HepG2 (cell line): ENCODE data around the gene FRMD4A. TPM values are rescaled to one million over a fixed set of nuclear protein-coding genes. Genes with fewer than 3 reads are reported as not detected.
"Not testable (repeated sequence)": the region's sequence is repeated elsewhere in the genome, so short reads cannot be mapped to it uniquely, and the experiment has no call there.

Experiments used
- ATAC-seq: fragments of 200-7000 bp; cut with Tn5 transposase; 3 replicates; pipeline ENCODE4 v1.9.1; 2020; ENCODE audit warnings: mild to moderate bottlenecking, moderate library complexity
- BruUV-seq: library from RNA; stranded (reverse); fragments of 400-500 nt; replicated peaks from 2 replicates; lab custom pipeline; 2021; lab: Mats Ljungman, UMichigan
- CTCF ChIA-PET: fragments of 300-600 bp; formaldehyde crosslinking; extraction: SDS; loops from one replicate; lab custom pipeline; 2021; ENCODE audit warnings: low total read pairs, inconsistent platforms, low intra/inter-chr PET ratio; lab: Yijun Ruan, JAX
- POLR2A ChIA-PET: fragments of 350-600 bp; sonication (Branson Sonifier 250); formaldehyde crosslinking; loops from one replicate; lab custom pipeline; 2020; ENCODE audit warnings: antibody characterized with exemption, inconsistent platforms; lab: Yijun Ruan, JAX
- DNase-seq: peaks from one replicate; pipeline ENCODE4 v3.0.0-alpha.2; 2015; ENCODE audit warnings: low spot score
- FAIRE-seq: peaks from 3 replicates; lab custom pipeline; 2011; peaks lifted over from hg19 to GRCh38; lab: Jason Lieb, UNC
- H2AFZ ChIP-seq: one replicate; pipeline ENCODE4 v1.6.1; 2011; ENCODE audit warnings: low read length, inconsistent platforms
- H3K27ac ChIP-seq: fragments of 300-600 bp; 3 replicates; pipeline ENCODE4 v1.8.0; 2011; ENCODE audit warnings: mixed run types, mild to moderate bottlenecking, mixed read lengths, low read length, inconsistent platforms; ENCODE audit not compliant: insufficient read depth; ENCODE audit errors: extremely low read length
- H3K27me3 ChIP-seq, 2 experiments: fragments of 200-600 bp in 1 of 2; 2 replicates in 1 of 2; 3 replicates in 1 of 2; pipeline versions ENCODE4 v1.6.0 to v1.8.0; 2011; ENCODE audit warnings: low read length in 2 of 2, mild to moderate bottlenecking in 2 of 2, moderate library complexity in 2 of 2, inconsistent platforms in 1 of 2; ENCODE audit not compliant: insufficient read depth in 2 of 2, control insufficient read depth in 1 of 2
- H3K36me3 ChIP-seq, 2 experiments: fragments of 200-600 bp in 1 of 2; replicated peaks in 1 of 2; 2 replicates in 1 of 2; 3 replicates in 1 of 2; pipeline versions ENCODE4 v1.5.1 to v1.8.0; 2011; ENCODE audit warnings: low read length in 2 of 2, inconsistent platforms in 1 of 2; ENCODE audit not compliant: insufficient read depth in 2 of 2, control insufficient read depth in 1 of 2
- H3K4me1 ChIP-seq: 2 replicates; pipeline ENCODE4 v1.5.1; 2012; ENCODE audit warnings: low read length, inconsistent platforms; ENCODE audit not compliant: insufficient read depth
- H3K4me2 ChIP-seq: 2 replicates; pipeline ENCODE4 v1.6.0; 2011; ENCODE audit warnings: low read depth, low read length, inconsistent platforms
- H3K4me3 ChIP-seq, 3 experiments: fragments of 200-600 bp in 1 of 3; sonication (generic), shearing (Covaris generic) in 1 of 3; replicated peaks in 1 of 3; 2 replicates each; pipeline ENCODE4 v1.5.1; 2011 to 2016; ENCODE audit warnings: low read length in 3 of 3, inconsistent platforms in 2 of 3, low read depth in 2 of 3, mild to moderate bottlenecking in 2 of 3, control low read depth in 1 of 3, mixed read lengths in 1 of 3; ENCODE audit not compliant: insufficient read depth in 1 of 3
- H3K79me2 ChIP-seq: one replicate; pipeline ENCODE4 v1.6.1; 2011; ENCODE audit warnings: low read length, inconsistent platforms; ENCODE audit not compliant: insufficient read depth
- H3K9ac ChIP-seq: 2 replicates; pipeline ENCODE4 v1.6.0; 2011; ENCODE audit warnings: mild to moderate bottlenecking, low read depth, low read length, inconsistent platforms; ENCODE audit not compliant: insufficient read depth
- H3K9me3 ChIP-seq: 2 replicates; pipeline ENCODE4 v1.5.1; 2012; ENCODE audit warnings: mild to moderate bottlenecking, low read length
- H4K20me1 ChIP-seq: 2 replicates; pipeline ENCODE4 v1.6.0; 2011; ENCODE audit warnings: inconsistent platforms, mild to moderate bottlenecking, low read length, moderate library complexity; ENCODE audit not compliant: insufficient read depth
- NFYC ChIP-seq: IDR thresholded peaks from 2 replicates; pipeline ENCODE4 v1.6.1; 2016; ENCODE audit warnings: missing genetic modification reagents, missing compliant biosample characterization
- WGBS: methylation state at CpG from one replicate; pipeline ENCODE4 v1.1.6; 2017; ENCODE audit warnings: low lambda C conversion rate; 5-methylcytosine and 5-hydroxymethylcytosine counted together
- in situ Hi-C: cut with HindIII; loops from 2 replicates; pipeline ENCODE4 v1.10.0; 2017; ENCODE audit warnings: low pct_unique_long_range_greater_than_20kb; ENCODE audit not compliant: extremely low pct_ligation_motif_present
- intact Hi-C: fragments of 100-400 bp; cut with micrococcal nuclease; formaldehyde crosslinking; loops from one replicate; pipeline ENCODE4 v1.10.0; 2022; ENCODE audit not compliant: unreplicated experiment
- polyA plus RNA-seq, 8 experiments: library from polyadenylated mRNA; depleted of rRNA in 3 of 8; stranded (reverse) in 7 of 8; unstranded in 1 of 8; fragments of >200 nt; fragmentation: Illumina TruSeq in 4 of 8; extraction: Trizol in 4 of 8; gene quantifications; 2 replicates each; pipeline versions ENCODE4 v1.2.1 to v1.2.3, GENCODE V29; 2011 to 2016; ENCODE audit warnings: low read depth in 4 of 8, missing spikeins in 1 of 8, mixed read lengths in 1 of 8; ENCODE audit not compliant: insufficient read depth in 1 of 8
- total RNA-seq, 5 experiments: library from RNA; depleted of rRNA; stranded (reverse); fragments of >200 nt; fragmentation: Illumina TruSeq; extraction: Trizol; gene quantifications; 2 replicates each; pipeline ENCODE4 v1.2.3, GENCODE V29; 2016; ENCODE audit warnings: low read depth in 1 of 5
- TF ChIP-seq, protein P1 (sequence below): sonication (generic); formaldehyde crosslinking; IDR thresholded peaks from 2 replicates; pipeline ENCODE4 v1.5.0; 2020; ENCODE audit warnings: mild to moderate bottlenecking, missing genetic modification reagents, borderline replicate concordance

Gene FRMD4A
- total and polyA plus RNA-seq, 2 of the 13 experiments (the other 11 are each of a cell fraction or from before 2014, with no cell fraction given) = 0.09 to 0.26 TPM

DNA sequence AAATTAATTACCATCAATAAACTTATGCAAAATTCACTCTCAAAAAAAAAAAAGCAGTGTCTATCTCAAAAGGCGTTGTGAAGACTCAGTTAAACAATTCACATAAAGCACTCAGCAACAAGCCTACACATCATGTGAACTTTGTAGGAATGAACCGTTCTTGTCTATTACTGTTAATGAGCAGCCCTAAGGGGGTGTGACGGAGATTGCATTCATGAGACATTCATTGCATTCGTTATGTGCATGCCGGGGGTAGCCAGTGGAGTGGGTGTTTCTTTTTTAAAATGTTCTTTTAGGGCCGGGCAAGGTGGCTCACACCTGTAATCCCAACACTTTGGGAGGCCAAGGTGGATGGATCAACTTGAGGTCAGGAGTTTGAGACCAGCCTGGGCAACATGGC lies 551.0 kb downstream of the FRMD4A start:
- Histone ChIP-seq H2AFZ (no peak overlapping the region), H3K9ac (no peak overlapping the region), H3K27ac (no peak overlapping the region), H3K27me3 (no peaks in the 10 kb centered on the region), H3K4me3 (no peak overlapping the region), H3K36me3 (no peaks in the 10 kb centered on the region), H4K20me1 (no peaks in the 10 kb centered on the region), H3K9me3 (no peaks in the 10 kb centered on the region), H3K4me1 (no peaks in the 10 kb centered on the region), H3K79me2 (no peaks in the 10 kb centered on the region), H3K4me2 (no peak overlapping the region)
- FAIRE-seq (no peak), DNase-seq (no peak), ATAC-seq (no peak)
- intact Hi-C loops = no loop called here
- POLR2A ChIA-PET = no interaction called here
- CTCF ChIA-PET = interaction anchor here (4.1 kb wide), 1 partner anchor 120 kb away, joined by 60 read pairs; no protein-coding TSS in a partner anchor
- 35% methylated on average over 6 of the region's 6 CpGs for WGBS
- TF ChIP-seq, protein P1, sequence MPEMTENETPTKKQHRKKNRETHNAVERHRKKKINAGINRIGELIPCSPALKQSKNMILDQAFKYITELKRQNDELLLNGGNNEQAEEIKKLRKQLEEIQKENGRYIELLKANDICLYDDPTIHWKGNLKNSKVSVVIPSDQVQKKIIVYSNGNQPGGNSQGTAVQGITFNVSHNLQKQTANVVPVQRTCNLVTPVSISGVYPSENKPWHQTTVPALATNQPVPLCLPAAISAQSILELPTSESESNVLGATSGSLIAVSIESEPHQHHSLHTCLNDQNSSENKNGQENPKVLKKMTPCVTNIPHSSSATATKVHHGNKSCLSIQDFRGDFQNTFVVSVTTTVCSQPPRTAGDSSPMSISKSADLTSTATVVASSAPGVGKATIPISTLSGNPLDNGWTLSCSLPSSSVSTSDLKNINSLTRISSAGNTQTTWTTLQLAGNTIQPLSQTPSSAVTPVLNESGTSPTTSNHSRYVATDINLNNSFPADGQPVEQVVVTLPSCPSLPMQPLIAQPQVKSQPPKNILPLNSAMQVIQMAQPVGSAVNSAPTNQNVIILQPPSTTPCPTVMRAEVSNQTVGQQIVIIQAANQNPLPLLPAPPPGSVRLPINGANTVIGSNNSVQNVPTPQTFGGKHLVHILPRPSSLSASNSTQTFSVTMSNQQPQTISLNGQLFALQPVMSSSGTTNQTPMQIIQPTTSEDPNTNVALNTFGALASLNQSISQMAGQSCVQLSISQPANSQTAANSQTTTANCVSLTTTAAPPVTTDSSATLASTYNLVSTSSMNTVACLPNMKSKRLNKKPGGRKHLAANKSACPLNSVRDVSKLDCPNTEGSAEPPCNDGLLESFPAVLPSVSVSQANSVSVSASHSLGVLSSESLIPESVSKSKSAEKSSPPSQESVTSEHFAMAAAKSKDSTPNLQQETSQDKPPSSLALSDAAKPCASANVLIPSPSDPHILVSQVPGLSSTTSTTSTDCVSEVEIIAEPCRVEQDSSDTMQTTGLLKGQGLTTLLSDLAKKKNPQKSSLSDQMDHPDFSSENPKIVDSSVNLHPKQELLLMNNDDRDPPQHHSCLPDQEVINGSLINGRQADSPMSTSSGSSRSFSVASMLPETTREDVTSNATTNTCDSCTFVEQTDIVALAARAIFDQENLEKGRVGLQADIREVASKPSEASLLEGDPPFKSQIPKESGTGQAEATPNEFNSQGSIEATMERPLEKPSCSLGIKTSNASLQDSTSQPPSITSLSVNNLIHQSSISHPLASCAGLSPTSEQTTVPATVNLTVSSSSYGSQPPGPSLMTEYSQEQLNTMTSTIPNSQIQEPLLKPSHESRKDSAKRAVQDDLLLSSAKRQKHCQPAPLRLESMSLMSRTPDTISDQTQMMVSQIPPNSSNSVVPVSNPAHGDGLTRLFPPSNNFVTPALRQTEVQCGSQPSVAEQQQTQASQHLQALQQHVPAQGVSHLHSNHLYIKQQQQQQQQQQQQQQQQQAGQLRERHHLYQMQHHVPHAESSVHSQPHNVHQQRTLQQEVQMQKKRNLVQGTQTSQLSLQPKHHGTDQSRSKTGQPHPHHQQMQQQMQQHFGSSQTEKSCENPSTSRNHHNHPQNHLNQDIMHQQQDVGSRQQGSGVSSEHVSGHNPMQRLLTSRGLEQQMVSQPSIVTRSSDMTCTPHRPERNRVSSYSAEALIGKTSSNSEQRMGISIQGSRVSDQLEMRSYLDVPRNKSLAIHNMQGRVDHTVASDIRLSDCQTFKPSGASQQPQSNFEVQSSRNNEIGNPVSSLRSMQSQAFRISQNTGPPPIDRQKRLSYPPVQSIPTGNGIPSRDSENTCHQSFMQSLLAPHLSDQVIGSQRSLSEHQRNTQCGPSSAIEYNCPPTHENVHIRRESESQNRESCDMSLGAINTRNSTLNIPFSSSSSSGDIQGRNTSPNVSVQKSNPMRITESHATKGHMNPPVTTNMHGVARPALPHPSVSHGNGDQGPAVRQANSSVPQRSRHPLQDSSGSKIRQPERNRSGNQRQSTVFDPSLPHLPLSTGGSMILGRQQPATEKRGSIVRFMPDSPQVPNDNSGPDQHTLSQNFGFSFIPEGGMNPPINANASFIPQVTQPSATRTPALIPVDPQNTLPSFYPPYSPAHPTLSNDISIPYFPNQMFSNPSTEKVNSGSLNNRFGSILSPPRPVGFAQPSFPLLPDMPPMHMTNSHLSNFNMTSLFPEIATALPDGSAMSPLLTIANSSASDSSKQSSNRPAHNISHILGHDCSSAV = no peak
- TF ChIP-seq NFYC = no peak
- BruUV-seq = no TSS peak
- in situ Hi-C loops = loop anchor here (5.0 kb wide), 1 partner anchor 122 kb away; no protein-coding TSS in a partner anchor

DNA sequence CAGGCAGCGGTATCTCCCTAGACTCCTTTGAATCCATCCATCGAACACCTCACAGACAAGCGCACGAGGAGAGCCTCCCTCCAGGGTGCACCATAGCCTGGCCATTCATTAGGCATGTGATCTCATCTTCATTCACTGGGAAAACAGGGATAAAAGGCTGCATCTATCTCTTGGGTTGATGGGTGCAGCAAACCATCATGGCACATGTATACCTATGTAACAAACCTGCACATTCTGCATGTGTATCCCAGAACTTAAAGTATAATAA lies 552.1 kb downstream of the FRMD4A start:
- WGBS = 70% methylated on average over 4 of the region's 4 CpGs
- H3K9me3 ChIP-seq, POLR2A ChIA-PET, H3K36me3 ChIP-seq, FAIRE-seq, H3K4me3 ChIP-seq, ATAC-seq, H3K27ac ChIP-seq, BruUV-seq, H2AFZ ChIP-seq, H3K9ac ChIP-seq, H3K4me1 ChIP-seq, DNase-seq, H3K27me3 ChIP-seq, H4K20me1 ChIP-seq, H3K4me2 ChIP-seq, H3K79me2 ChIP-seq: not testable (repeated sequence)
- CTCF ChIA-PET = interaction anchor here (0.8 to 4.1 kb wide), 2 partner anchors 119 to 407 kb away, joined by 3 to 60 read pairs; no protein-coding TSS in a partner anchor
- in situ Hi-C loops (loop anchor here (5.0 kb wide), 1 partner anchor 121 kb away; no protein-coding TSS in a partner anchor), intact Hi-C loops (loop anchor here (1.0 kb wide), 2 partner anchors 118 to 165 kb away; no protein-coding TSS in a partner anchor)
